IMR-90 (cell line): ENCODE data around the gene CREB5. TPM values are rescaled to one million over a fixed set of nuclear protein-coding genes. Genes with fewer than 3 reads are reported as not detected.

Experiments used
- ATAC-seq: fragments of 200-7000 bp; cut with Tn5 transposase; 2 replicates; pipeline ENCODE4 v1.9.1; 2020; ENCODE audit warnings: low read depth, mild to moderate bottlenecking, moderate library complexity
- BruUV-seq: library from RNA; stranded (reverse); fragments of 400-500 nt; replicated peaks from 2 replicates; lab custom pipeline; 2021; lab: Mats Ljungman, UMichigan
- CTCF ChIA-PET: fragments of 300-600 bp; formaldehyde crosslinking; extraction: SDS; loops from one replicate; lab custom pipeline; 2021; ENCODE audit warnings: antibody characterized with exemption; lab: Yijun Ruan, JAX
- POLR2A ChIA-PET: fragments of 300-600 bp; sonication (Branson Sonifier 250); formaldehyde crosslinking; loops from one replicate; lab custom pipeline; 2022; ENCODE audit warnings: antibody characterized with exemption; ENCODE audit not compliant: unreplicated experiment; lab: Charles Lee
- DNase-seq: peaks from one replicate; pipeline ENCODE4 v3.0.0; 2013
- H2AFZ ChIP-seq: replicated peaks from 2 replicates; pipeline ENCODE3; 2013; ENCODE audit warnings: low read length, mild to moderate bottlenecking; ENCODE audit not compliant: poor library complexity
- H2AK5ac ChIP-seq: 2 replicates; pipeline ENCODE4 v1.6.1; 2013; ENCODE audit warnings: low read depth, low read length, inconsistent platforms
- H2AK9ac ChIP-seq: replicated peaks from 2 replicates; pipeline ENCODE3; 2013; ENCODE audit warnings: mild to moderate bottlenecking, low read depth, low read length, moderate library complexity; ENCODE audit not compliant: poor library complexity
- H2BK120ac ChIP-seq: 2 replicates; pipeline ENCODE4 v1.6.1; 2013; ENCODE audit warnings: low read depth, low read length, inconsistent platforms
- H2BK15ac ChIP-seq: 3 replicates; pipeline ENCODE4 v1.6.1; 2013; ENCODE audit warnings: low read depth, low read length, inconsistent platforms
- H2BK20ac ChIP-seq: 2 replicates; pipeline ENCODE4 v1.6.1; 2013; ENCODE audit warnings: low read depth, mild to moderate bottlenecking, inconsistent platforms, low read length, moderate library complexity
- H2BK5ac ChIP-seq: 2 replicates; pipeline ENCODE4 v1.6.1; 2013; ENCODE audit warnings: mild to moderate bottlenecking, low read depth, low read length, inconsistent platforms; ENCODE audit not compliant: poor library complexity, severe bottlenecking
- H3K14ac ChIP-seq: replicated peaks from 2 replicates; pipeline ENCODE4 v1.6.1; 2013; ENCODE audit warnings: low read depth, low read length, inconsistent platforms
- H3K18ac ChIP-seq: 2 replicates; pipeline ENCODE4 v1.6.1; 2013; ENCODE audit warnings: low read depth, low read length, control low read depth
- H3K23ac ChIP-seq: 2 replicates; pipeline ENCODE4 v1.6.1; 2013; ENCODE audit warnings: low read depth, low read length, inconsistent platforms
- H3K27ac ChIP-seq: 2 replicates; pipeline ENCODE4 v1.5.1; 2013; ENCODE audit warnings: mild to moderate bottlenecking, control low read depth, low read length; ENCODE audit not compliant: insufficient read depth
- H3K27me3 ChIP-seq: 2 replicates; pipeline ENCODE4 v1.6.1; 2013; ENCODE audit warnings: low read length; ENCODE audit not compliant: control insufficient read depth, insufficient read depth
- H3K36me3 ChIP-seq: 2 replicates; pipeline ENCODE4 v1.6.1; 2013; ENCODE audit warnings: low read length, mixed read lengths; ENCODE audit not compliant: control insufficient read depth, insufficient read depth
- H3K4ac ChIP-seq: 2 replicates; pipeline ENCODE4 v1.6.1; 2013; ENCODE audit warnings: low read depth, low read length, inconsistent platforms
- H3K4me1 ChIP-seq: 2 replicates; pipeline ENCODE4 v1.6.1; 2013; ENCODE audit warnings: low read length, mixed read lengths; ENCODE audit not compliant: control insufficient read depth, insufficient read depth
- H3K4me2 ChIP-seq: 2 replicates; pipeline ENCODE4 v1.6.1; 2013; ENCODE audit warnings: low read depth, mild to moderate bottlenecking, control low read depth, low read length, moderate library complexity
- H3K4me3 ChIP-seq: 2 replicates; pipeline ENCODE4 v1.5.1; 2013; ENCODE audit warnings: low read depth, mild to moderate bottlenecking, control low read depth, low read length, moderate library complexity; ENCODE audit not compliant: insufficient read depth
- H3K56ac ChIP-seq: 2 replicates; pipeline ENCODE4 v1.6.1; 2013; ENCODE audit warnings: low read length, inconsistent platforms; ENCODE audit not compliant: insufficient read depth; ENCODE audit errors: extremely low read depth
- H3K79me1 ChIP-seq, 2 experiments: 2 replicates each; pipeline ENCODE4 v1.6.1; 2013; ENCODE audit warnings: low read length in 2 of 2, inconsistent platforms in 1 of 2, low read depth in 1 of 2
- H3K9ac ChIP-seq: 2 replicates; pipeline ENCODE4 v1.6.1; 2013; ENCODE audit warnings: low read depth, low read length, control low read depth
- H3K9me1 ChIP-seq: 2 replicates; pipeline ENCODE4 v1.6.1; 2013; ENCODE audit warnings: low read length, inconsistent platforms; ENCODE audit not compliant: insufficient read depth
- H3K9me3 ChIP-seq: 2 replicates; pipeline ENCODE4 v1.6.1; 2013; ENCODE audit warnings: low read length; ENCODE audit not compliant: control insufficient read depth, insufficient read depth
- H4K20me1 ChIP-seq: 2 replicates; pipeline ENCODE4 v1.6.1; 2013; ENCODE audit warnings: low read length, inconsistent platforms; ENCODE audit not compliant: insufficient read depth
- H4K5ac ChIP-seq: 2 replicates; pipeline ENCODE4 v1.6.1; 2013; ENCODE audit warnings: mild to moderate bottlenecking, low read depth, low read length, control low read depth
- H4K8ac ChIP-seq, 2 experiments: 2 replicates each; pipeline ENCODE4 v1.6.1; 2013; ENCODE audit warnings: low read depth in 2 of 2, low read length in 2 of 2, control low read depth in 1 of 2, inconsistent platforms in 1 of 2
- H4K91ac ChIP-seq: 2 replicates; pipeline ENCODE4 v1.6.1; 2013; ENCODE audit warnings: low read depth, low read length, inconsistent platforms; ENCODE audit not compliant: insufficient read depth
- CEBPB ChIP-seq: IDR thresholded peaks from 2 replicates; pipeline ENCODE4 v1.6.1; 2012; ENCODE audit warnings: low read depth, low read length, improper control_type of control experiment
- CHD1 ChIP-seq: IDR thresholded peaks from 2 replicates; pipeline ENCODE4 v1.6.1; 2012; ENCODE audit warnings: low read depth, low read length, improper control_type of control experiment
- MAZ ChIP-seq: IDR thresholded peaks from 2 replicates; pipeline ENCODE4 v1.6.1; 2012; ENCODE audit warnings: low read depth, mild to moderate bottlenecking, low read length, improper control_type of control experiment, moderate library complexity, borderline replicate concordance
- NFE2L2 ChIP-seq: fragments of 150-350 bp; IDR thresholded peaks from 2 replicates; pipeline ENCODE4 v1.6.1; 2016; ENCODE audit warnings: low read depth, mild to moderate bottlenecking, low read length
- RCOR1 ChIP-seq: IDR thresholded peaks from 2 replicates; pipeline ENCODE4 v1.6.1; 2012; ENCODE audit warnings: mild to moderate bottlenecking, low read length, improper control_type of control experiment; ENCODE audit not compliant: insufficient replicate concordance
- RFX5 ChIP-seq: IDR thresholded peaks from 2 replicates; pipeline ENCODE4 v1.8.0; 2012; ENCODE audit warnings: low read depth, mild to moderate bottlenecking, low read length, moderate library complexity
- SMC3 ChIP-seq: fragments of 150-350 bp; IDR thresholded peaks from 2 replicates; pipeline ENCODE4 v1.6.1; 2016; ENCODE audit warnings: low read depth, mild to moderate bottlenecking, antibody characterized with exemption, low read length, moderate library complexity
- WGBS, 2 experiments: methylation state at CpG; one replicate each; pipeline versions ENCODE4 v1.1.5 to v1.1.7; 2013; ENCODE audit warnings: missing lambda C conversion rate in 2 of 2; ENCODE audit not compliant: insufficient read length in 1 of 2; ENCODE audit errors: extremely low coverage in 2 of 2; 5-methylcytosine and 5-hydroxymethylcytosine counted together
- dilution Hi-C: fragments of 300-500 bp; cut with HindIII; formaldehyde crosslinking; loops from one replicate; pipeline ENCODE4 v1.14.3; 2018; ENCODE audit warnings: low sequenced_read_pairs; ENCODE audit not compliant: unreplicated experiment
- in situ Hi-C: fragments of 300-500 bp; cut with MboI; formaldehyde crosslinking; loops from 3 replicates; pipeline ENCODE4 v1.14.3; 2019; ENCODE audit warnings: low sequenced_read_pairs, inconsistent platforms, mixed read lengths
- intact Hi-C: fragments of 100-400 bp; cut with micrococcal nuclease; formaldehyde crosslinking; loops from 2 replicates; pipeline ENCODE4 v1.10.0; 2022
- polyA plus RNA-seq, 3 experiments: library from polyadenylated mRNA; depleted of rRNA; stranded (reverse); fragments of >200 nt; gene quantifications; 2 replicates each; pipeline ENCODE4 v1.2.3, GENCODE V29; 2012; ENCODE audit warnings: low replicate concordance in 1 of 3
- total RNA-seq: library from RNA; depleted of rRNA; stranded (reverse); fragments of >200 nt; gene quantifications from 2 replicates; pipeline ENCODE4 v1.2.3, GENCODE V29; 2012
- TF ChIP-seq, protein P1 (sequence below): fragments of 150-350 bp; IDR thresholded peaks from 2 replicates; pipeline ENCODE4 v1.6.1; 2017; ENCODE audit warnings: mild to moderate bottlenecking, antibody characterized with exemption, low read length, low read depth
- TF ChIP-seq, protein P2 (sequence below): conservative IDR thresholded peaks from 2 replicates; pipeline ENCODE4 v1.5.1; 2012; ENCODE audit warnings: mild to moderate bottlenecking, low read depth, low read length, improper control_type of control experiment

CREB5 gene
- total and polyA plus RNA-seq, 2 of the 4 experiments (the other 2 are of a cell fraction), result 7.3 to 13.1 TPM

DNA sequence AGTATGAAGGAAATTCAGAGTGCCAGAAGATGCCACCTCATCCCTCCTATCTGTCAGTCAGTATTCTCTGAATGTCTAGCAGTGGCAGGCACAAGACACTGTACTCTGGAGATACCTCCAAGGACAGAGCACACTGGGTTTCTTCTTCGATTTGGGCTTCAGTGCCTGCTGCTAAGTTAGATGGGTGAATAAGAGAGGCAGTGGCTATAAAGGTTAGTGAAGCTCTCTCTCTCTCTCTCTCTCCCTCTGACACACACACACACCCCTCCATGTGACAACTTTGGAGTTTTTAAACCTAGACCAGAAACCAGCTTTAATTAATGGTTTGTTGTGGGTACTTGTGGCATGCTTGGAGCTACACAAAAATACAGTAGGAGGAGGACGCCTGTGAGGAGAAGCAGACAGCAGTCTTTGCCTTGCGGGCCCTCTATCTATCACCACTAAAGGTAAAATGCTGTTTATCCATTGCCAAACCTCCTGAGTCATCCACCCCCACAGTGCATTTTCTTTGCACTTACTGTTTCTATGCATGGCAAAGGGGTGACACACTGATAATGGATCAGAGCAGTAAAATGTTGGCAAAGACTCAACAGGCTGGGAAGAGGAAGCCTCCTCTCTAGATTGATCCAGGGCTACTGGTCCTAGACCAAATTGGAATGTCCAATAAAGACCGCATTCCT lies 443.4 kb downstream of the CREB5 start (continued):
- TF ChIP-seq, protein P1, sequence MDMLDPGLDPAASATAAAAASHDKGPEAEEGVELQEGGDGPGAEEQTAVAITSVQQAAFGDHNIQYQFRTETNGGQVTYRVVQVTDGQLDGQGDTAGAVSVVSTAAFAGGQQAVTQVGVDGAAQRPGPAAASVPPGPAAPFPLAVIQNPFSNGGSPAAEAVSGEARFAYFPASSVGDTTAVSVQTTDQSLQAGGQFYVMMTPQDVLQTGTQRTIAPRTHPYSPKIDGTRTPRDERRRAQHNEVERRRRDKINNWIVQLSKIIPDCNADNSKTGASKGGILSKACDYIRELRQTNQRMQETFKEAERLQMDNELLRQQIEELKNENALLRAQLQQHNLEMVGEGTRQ, result peak; percentile 11; the same call in 1 of the 2 replicates
- TF ChIP-seq SMC3, result no peak

DNA sequence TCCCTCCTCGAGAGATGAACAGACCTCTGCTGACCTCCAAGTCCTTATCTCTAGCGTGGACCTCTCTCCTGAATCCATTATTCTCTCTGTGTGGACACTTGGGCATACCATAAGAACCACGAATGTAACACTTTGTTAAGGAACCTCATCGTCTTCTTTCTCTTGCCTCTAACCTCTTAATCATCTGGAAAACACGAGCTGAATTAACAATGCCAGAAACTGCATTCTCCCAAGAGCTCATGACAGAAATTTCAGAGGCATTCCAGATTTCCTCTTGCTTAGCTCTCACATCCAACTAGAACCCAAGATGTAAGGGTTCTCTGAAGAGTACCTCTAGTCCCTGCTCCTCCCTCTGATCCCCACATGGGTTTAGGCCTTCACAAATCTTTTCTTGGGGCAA lies 444.3 kb downstream of the CREB5 start:
- peaks cover 9% of the 10 kb centered on the region for H3K4me1 ChIP-seq
- peaks cover 10% of the 10 kb centered on the region for H3K27me3 ChIP-seq
- peak overlapping the region in 1 of 2 experiments; percentile 31; a peak in 1 of 4 replicates for H4K8ac ChIP-seq
- peak overlapping the region; percentile 79 for H2BK15ac ChIP-seq
- H2AK9ac ChIP-seq, result no peak overlapping the region
- no peaks in the 10 kb centered on the region for H3K79me1 ChIP-seq
- H2BK120ac ChIP-seq, result peak overlapping the region; percentile 76
- no TSS peak for BruUV-seq
- no peak overlapping the region for H3K23ac ChIP-seq
- peak overlapping the region; percentile 65 for H3K4ac ChIP-seq
- H3K4me2 ChIP-seq, result no peak overlapping the region
- 76% methylated on average over 2 of the region's 5 CpGs; no CpG with 5 or more reads in 1 of the 2 experiments for WGBS, 2 experiments
- H4K5ac ChIP-seq, result no peak overlapping the region; the same call in 1 of the 2 replicates
- no peaks in the 10 kb centered on the region for H4K20me1 ChIP-seq
- CTCF ChIA-PET, result no interaction called here
- peak overlapping the region; percentile 51; the same call in 1 of the 2 replicates for H2BK20ac ChIP-seq
- peak overlapping the region; percentile 85 for H2BK5ac ChIP-seq
- peak overlapping the region; percentile 60 for H4K91ac ChIP-seq
- no peak overlapping the region for H2AFZ ChIP-seq
- H3K9ac ChIP-seq, result no peak overlapping the region
- no peak overlapping the region for H3K56ac ChIP-seq
- H3K9me1 ChIP-seq, result peaks cover 6% of the 10 kb centered on the region; the same call in 1 of the 2 replicates
- H3K9me3 ChIP-seq, result no peaks in the 10 kb centered on the region
- ATAC-seq (no peak), DNase-seq (no peak)
- dilution Hi-C loops, result no loop called here
- H3K18ac ChIP-seq, result peak overlapping the region; percentile 76
- no peaks in the 10 kb centered on the region for H3K36me3 ChIP-seq
- H3K27ac ChIP-seq, result no peak overlapping the region
- in situ Hi-C loops, result loop anchor here (10.0 kb wide), 2 partner anchors 462 to 562 kb away; no protein-coding TSS in a partner anchor
- intact Hi-C loops, result loop anchor here (5.0 to 10.0 kb wide), 2 partner anchors 229 to 1662 kb away; no protein-coding TSS in a partner anchor
- no peak overlapping the region for H2AK5ac ChIP-seq
- POLR2A ChIA-PET, result no interaction called here
- no peak for TF ChIP-seq MAZ
- no peak for TF ChIP-seq RCOR1
- no peak for TF ChIP-seq NFE2L2
- no peak for TF ChIP-seq CHD1
- TF ChIP-seq CEBPB, result no peak
- TF ChIP-seq, protein P2, sequence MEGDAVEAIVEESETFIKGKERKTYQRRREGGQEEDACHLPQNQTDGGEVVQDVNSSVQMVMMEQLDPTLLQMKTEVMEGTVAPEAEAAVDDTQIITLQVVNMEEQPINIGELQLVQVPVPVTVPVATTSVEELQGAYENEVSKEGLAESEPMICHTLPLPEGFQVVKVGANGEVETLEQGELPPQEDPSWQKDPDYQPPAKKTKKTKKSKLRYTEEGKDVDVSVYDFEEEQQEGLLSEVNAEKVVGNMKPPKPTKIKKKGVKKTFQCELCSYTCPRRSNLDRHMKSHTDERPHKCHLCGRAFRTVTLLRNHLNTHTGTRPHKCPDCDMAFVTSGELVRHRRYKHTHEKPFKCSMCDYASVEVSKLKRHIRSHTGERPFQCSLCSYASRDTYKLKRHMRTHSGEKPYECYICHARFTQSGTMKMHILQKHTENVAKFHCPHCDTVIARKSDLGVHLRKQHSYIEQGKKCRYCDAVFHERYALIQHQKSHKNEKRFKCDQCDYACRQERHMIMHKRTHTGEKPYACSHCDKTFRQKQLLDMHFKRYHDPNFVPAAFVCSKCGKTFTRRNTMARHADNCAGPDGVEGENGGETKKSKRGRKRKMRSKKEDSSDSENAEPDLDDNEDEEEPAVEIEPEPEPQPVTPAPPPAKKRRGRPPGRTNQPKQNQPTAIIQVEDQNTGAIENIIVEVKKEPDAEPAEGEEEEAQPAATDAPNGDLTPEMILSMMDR, result no peak
- TF ChIP-seq RFX5, result no peak
- H3K4me3 ChIP-seq, result no peak overlapping the region
- H3K14ac ChIP-seq, result 0 out of 2 replicates have a peak overlapping the region, but pooled peaks have one; percentile 49
